GM19240 (cell line): ENCODE data around the gene PAQR6.

Experiments
- DNase-seq: peaks from one replicate; pipeline ENCODE4 v3.0.0; 2011; ENCODE audit warnings: low spot score; ENCODE audit not compliant: insufficient read length

PAQR6 gene, protein sequence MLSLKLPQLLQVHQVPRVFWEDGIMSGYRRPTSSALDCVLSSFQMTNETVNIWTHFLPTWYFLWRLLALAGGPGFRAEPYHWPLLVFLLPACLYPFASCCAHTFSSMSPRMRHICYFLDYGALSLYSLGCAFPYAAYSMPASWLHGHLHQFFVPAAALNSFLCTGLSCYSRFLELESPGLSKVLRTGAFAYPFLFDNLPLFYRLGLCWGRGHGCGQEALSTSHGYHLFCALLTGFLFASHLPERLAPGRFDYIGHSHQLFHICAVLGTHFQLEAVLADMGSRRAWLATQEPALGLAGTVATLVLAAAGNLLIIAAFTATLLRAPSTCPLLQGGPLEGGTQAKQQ

DNA sequence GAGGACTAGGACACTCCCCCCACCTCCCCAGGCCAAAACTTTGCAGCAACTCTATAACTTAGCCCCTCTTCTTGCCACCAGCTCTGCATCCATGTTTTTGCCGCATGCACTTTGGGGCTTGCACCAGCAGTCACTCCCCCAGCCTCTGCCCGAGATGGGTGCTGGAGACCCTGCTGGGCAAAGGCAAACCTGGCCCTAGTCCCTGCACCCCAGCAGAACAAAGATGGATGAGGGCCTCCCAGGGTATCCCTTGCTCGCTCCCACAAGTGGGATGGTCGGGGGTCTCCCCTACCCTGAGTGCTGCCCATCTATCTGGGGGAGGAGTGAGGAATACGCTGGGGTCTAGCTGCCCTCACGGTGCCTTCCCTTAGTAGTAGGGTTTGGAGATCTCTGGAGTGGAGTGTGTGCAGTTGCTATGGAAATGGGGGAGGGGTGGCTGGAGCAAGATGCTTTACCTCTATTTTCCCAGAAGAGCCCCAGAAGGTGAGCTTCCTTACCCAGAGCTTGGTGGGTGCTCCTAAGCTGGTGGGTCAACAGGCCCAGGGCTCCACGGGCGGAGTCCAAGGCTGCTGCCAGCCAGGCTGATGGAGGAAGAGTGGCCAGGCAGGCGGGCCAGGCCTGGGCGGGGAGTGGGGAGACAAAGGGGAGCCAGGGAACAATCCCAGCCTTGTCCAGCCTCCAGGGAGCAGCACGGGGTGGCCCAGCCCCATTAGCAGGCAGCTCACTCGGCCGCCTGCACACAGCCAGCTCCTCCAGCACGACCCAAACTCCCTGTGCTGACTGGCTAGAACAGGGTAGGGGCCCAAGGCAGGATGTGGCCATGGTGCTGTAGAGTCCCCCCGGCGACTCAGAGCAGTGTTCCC is at the start of gene PAQR6:
PAQR6 (minus strand) TSS at position 597 of the 863 bp plus-strand sequence. CDS start 1,325 bp downstream, outside the sequence.
- DNase-seq = no peak

GRCh38 chr1:156295391-156295947 is 47.6 kb upstream of the PAQR6 start, which contains the start of gene GLMP:
Gene GLMP (minus strand): TSS chr1:156295679. CDS start chr1:156295645, 34 bp downstream.
- DNase-seq = peak; percentile 75

DNA sequence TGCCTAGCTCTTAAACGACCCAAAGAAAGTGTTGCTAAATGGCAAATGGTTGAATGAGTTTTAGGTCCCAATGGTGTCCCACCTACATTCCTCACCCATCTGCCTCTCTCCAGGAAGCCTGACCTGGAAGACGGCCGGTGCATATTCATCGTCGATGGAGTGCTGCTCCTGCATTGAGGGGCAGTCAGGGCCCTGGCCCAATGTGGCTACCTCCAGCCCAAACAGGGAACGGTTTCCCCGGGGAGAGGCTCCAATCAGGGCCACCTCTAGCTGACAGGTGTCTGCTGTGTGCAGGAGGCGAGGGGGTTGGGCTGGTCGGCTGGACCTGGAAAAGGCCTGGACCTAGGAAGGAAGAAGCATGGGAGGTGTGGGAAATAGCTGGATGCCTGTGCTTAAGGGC is 46.0 kb upstream of the PAQR6 start:
- DNase-seq = no peak

GRCh38 chr1:156293098-156293434 is 45.2 kb upstream of the PAQR6 start:
- no peak for DNase-seq

GRCh38 chr1:156291226-156292061 is 43.6 kb upstream of the PAQR6 start:
- DNase-seq = no peak

- no peak for DNase-seq
Observed at GRCh38 chr1:156289857-156290256, 42.0 kb upstream of the PAQR6 start.

DNA sequence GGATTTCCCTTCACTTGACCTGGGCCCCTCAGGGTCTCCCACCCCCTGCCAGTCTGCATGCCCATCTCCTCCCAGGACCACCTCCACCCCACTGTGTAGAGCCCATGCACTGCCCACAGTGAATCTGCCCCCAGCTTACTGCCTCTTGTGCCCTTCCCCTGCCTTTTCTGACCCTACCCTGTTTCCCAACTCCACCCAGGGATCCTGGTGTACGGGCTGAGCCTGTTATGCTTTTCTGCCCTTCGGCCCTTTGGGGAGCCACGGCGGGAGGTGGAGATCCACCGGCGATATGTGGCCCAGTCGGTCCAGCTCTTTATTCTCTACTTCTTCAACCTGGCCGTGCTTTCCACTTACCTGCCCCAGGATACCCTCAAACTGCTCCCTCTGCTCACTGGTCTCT is 38.2 kb upstream of the PAQR6 start:
- no peak for DNase-seq

DNA sequence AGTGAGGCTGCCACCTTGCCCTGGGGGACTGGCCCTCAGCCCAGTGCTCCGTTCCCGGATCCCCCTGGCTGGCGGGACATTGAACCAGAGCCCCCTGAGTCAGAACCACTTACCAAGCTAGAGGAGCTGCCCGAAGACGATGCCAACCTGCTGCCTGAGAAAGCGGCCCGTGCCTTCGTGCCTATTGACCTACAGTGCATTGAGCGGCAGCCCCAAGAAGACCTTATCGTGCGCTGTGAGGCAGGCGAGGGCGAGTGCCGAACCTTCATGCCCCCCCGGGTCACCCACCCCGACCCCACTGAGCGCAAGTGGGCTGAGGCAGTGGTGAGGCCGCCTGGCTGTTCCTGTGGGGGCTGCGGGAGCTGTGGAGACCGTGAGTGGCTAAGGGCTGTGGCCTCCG is 37.6 kb upstream of the PAQR6 start:
- DNase-seq = no peak

DNA sequence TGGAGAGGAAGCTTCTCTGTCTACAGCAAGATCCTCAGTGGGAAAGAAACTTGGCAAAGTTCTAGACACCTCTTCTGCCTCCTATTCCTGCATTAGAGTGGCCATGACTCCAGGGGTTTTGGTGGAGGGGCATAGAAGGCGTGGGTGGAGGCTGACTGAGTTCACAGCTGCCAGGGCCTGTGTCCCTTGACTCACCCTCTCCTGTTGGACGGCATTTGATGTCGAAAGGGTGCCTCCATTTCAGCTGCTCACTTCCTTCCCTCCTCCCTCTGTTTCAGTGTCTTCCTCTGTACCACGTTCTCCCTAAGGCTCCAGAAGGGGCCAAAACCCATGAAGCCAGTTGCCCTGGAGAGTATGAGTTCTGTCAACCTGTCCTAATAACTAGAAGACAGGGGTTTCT is 36.9 kb upstream of the PAQR6 start:
- DNase-seq = no peak

DNA sequence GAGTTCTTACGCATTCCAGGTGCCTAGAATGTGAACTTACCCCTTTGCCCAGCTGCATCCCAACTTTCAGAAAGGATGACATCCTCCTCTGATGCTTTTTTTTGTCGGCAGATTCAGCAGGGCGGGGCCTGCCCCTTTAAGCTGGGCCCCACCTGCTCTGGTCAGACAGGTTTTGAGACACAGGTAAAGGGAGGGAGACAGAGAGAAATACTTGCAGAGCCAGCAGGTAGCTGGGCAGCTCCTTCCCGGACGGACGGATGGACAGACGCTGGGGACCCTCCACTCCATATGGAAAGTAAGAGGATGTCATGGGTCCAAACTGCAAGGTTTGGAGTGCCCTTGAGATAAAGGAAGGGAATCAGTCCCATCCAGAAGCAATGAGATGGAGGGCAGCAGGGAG is 36.3 kb upstream of the PAQR6 start, which contains the start of gene TMEM79:
TMEM79 (plus strand) TSS at position 214 of the 400 bp plus-strand sequence. CDS start 902 bp downstream, outside the sequence.
- no peak for DNase-seq

DNA sequence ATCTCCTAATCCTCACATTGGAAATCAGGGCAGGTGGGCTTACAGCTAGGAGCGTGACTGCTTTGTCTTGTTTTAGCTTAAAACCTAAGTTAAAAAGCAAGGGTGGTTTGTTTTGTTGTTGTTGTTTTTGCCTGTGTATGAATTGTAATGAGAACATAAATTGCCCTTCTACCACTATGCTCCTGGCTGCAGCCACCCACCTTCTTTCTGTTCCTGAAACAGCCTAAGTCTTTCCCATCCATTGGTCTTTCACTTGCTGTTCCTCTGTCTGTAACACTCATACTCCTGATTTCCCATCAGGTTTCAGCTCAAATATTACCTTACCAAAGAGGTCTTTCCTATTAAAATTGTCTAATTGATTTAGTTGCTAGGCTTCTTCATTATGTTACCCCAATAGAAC is 35.7 kb upstream of the PAQR6 start:
- no peak for DNase-seq

DNA sequence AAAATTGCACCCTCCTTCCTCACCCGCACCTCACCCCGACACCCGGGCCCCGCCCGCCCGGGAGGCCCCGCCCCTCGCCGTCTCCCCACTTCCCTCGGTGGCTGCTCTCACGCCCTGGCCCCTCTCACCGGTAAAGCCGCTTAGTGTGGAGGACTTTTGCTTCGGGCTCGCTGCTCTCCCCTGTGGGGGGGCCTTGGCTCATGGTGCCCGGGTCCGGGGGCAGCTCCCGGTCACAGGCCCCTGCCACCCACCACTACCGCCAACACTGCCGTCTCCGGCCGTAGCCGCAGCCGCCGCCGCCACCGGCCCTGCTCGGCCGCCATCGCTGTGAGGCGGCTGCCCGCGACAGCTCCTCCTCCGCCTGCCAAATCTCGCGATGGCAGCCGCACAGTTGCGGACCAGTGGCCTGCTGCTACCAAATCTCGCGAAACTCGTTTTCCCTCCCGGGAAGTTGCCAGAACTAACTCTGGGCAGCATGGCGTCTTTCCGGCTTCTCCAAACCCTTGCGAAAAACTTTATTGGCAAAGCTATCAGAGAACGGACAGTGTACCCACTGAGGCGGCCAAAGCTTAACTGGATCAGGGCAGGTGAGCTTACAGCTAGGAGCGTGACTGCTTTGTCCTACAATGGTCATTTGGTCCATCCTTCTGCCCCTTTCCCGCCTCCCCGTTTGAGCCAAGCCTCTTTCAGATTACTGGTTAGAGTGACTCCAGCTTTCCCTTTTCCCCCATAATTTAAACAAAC is 34.8 kb upstream of the PAQR6 start, which contains the start of gene SMG5:
SMG5 (minus strand) TSS at position 347 of the 744 bp plus-strand sequence; CDS start at position 202, 145 bp downstream.
- peak; percentile 89 for DNase-seq

DNA sequence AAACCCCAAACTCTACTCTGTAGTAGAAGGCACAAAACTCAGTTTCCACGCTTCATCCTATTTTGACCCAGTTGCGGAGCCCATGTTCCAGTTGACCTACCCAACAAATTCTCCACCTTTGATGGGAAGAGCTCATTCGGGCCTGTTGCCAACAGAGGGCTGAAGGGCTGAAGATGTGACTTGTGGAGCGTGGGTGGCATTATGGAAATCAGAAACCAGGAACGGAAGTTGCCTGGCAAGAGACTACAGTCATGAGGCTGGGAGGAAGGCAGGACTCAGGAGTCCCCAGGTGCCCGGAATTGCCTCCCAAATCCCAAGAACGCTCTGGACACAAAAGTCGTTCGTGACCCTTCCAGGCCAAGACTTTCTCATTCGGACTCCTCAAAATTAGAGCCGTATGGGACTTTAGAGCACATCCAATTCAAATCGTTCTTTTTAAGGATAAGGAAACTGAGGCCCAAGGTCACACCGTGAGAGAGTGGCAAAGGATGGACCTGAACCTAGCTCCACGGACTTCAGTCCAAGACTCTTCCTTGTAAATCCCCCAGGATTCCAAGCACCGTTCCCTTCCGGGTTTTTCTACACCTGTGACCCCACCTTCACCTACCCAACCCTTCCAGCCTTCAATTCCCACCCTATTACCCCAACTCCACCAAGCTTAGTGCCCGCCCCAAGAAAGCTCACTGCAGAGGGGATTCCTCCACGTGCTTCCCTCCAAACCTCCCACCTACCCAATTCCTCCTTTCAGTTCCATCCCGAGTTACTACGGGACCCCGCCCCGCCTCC is 34.0 kb upstream of the PAQR6 start:
- DNase-seq = no peak

- peak; percentile 33 for DNase-seq
Observed at GRCh38 chr1:156281281-156281680, 33.4 kb upstream of the PAQR6 start.

GRCh38 chr1:156279837-156280236 is 32.0 kb upstream of the PAQR6 start:
- no peak for DNase-seq

DNA sequence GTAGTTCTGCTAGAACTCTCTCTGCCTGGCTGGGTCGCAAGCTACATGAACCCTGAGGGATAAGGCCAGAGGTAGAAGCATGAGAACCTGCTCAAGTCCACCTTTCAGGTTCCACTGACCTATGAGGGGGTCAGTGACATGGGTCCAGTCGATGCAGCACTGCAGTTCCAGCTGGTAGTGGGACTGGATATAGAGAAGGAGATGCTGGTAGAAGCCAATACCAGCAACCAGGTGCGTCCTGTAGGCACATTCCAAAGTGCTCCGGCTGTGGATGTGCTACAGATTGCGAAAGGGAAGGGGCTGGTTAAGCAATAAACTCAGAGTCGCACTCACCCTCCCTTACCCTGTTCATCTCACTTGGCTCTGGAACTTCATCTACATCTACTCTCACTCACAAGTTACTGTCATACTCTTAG is 29.1 kb upstream of the PAQR6 start:
- no peak for DNase-seq

DNA sequence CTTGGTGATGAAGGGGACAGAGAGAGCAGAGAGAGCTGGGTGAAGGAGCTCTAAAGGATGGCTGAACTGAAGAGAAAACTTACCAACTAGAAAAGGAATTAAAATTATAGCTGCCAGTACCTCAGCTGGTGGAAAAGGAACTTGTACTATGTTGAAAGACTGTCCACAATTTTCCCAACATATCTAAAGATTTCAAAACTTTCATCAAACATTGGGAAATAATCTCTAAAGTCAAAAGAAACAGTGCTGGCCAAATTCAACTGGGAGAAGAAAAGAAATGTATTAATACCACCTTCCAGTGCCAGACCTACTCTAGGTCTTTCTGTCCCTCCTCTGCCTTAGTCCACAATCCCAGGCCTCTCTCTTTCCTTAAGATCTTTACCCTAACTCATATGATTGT is 28.7 kb upstream of the PAQR6 start:
- no peak for DNase-seq

DNA sequence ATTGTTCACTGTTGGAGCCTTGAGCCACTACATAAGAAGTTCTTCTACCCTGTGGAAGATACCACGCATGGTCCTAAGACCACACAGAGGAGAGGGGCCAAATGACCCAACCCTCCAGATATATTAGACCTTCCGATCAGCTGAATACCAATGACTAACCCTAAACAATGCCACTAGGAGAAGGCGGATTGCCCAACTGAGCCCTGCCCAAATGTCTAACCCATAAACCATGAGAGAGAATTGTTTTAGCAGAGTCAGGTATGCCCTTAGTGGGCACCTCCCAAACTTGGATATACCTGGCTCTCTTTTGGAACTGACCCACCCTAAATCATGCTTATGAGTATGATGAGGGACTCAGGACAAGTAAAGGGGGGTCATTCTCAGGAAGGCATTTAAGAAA is 22.5 kb upstream of the PAQR6 start:
- DNase-seq = no peak

DNA sequence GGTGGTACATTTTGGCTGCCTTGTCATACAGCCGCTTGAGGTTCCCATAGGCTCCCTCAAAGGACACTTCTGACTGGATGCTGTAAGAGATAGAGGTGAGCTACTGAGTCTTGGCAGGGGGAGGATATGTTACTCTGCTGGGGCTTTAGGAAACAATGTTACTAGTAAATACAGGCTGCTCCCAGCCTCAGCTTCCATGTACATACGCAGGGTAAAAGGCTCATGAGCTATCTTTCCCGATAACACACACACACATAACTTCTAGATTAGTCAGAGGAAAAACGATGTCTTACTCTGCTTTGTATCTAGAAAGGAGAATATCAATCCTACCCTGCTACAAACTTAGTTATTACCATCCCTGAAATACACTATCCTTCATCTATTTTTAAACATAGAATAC is 20.5 kb upstream of the PAQR6 start:
- no peak for DNase-seq

- DNase-seq = no peak
Observed at GRCh38 chr1:156266051-156266450, 18.2 kb upstream of the PAQR6 start.
